NCI-H2227 (cell line): ENCODE measurements around the gene FKTN.

ENCODE experiments used
- DNase-seq: peaks from one replicate; lab custom pipeline; 2025; ENCODE audit not compliant: unreplicated experiment; lab: John Stamatoyannopoulos, UW

FKTN gene

GRCh38 chr9:105632807-105633206 is 74.9 kb downstream of the FKTN start:
- no peak for DNase-seq

GRCh38 chr9:105633411-105633810 is 75.5 kb downstream of the FKTN start:
- no peak for DNase-seq

GRCh38 chr9:105636331-105636730 is 78.4 kb downstream of the FKTN start:
- no peak for DNase-seq

GRCh38 chr9:105637787-105638395 is 80.0 kb downstream of the FKTN start:
- no peak for DNase-seq

GRCh38 chr9:105639936-105640335 is 82.0 kb downstream of the FKTN start:
- no peak for DNase-seq

GRCh38 chr9:105643795-105644194 is 85.9 kb downstream of the FKTN start:
- no peak for DNase-seq

GRCh38 chr9:105646879-105647594 is 89.1 kb downstream of the FKTN start:
- no peak for DNase-seq

- DNase-seq = no peak
These were observed 89.8 kb downstream of the FKTN start for GRCh38 chr9:105647595-105648349.

- no peak for DNase-seq
These were observed 93.9 kb downstream of the FKTN start for GRCh38 chr9:105651806-105652205.

- peak; percentile 39 for DNase-seq
These were observed 98.4 kb downstream of the FKTN start for GRCh38 chr9:105656131-105656921.

- DNase-seq = no peak
These were observed 100.4 kb downstream of the FKTN start for GRCh38 chr9:105658351-105658750.

- no peak for DNase-seq
These were observed 103.1 kb downstream of the FKTN start for GRCh38 chr9:105661011-105661410.

GRCh38 chr9:105662184-105663104 is 104.5 kb downstream of the FKTN start, which contains the start of gene TAL2:
TSS of gene TAL2 (plus strand) at chr9:105662457. CDS start at chr9:105662497, 40 bp downstream.
- no peak for DNase-seq

GRCh38 chr9:105663914-105664313 is 106.0 kb downstream of the FKTN start:
- DNase-seq = no peak

- DNase-seq = no peak
These were observed 109.9 kb downstream of the FKTN start for GRCh38 chr9:105667867-105668266.

GRCh38 chr9:105670315-105670714 is 112.4 kb downstream of the FKTN start:
- DNase-seq = no peak

- DNase-seq = no peak
These were observed 112.8 kb downstream of the FKTN start for GRCh38 chr9:105670775-105671174.

- DNase-seq = no peak
These were observed 114.8 kb downstream of the FKTN start for GRCh38 chr9:105672711-105673234.

GRCh38 chr9:105673850-105674387 is 116.0 kb downstream of the FKTN start:
- DNase-seq = no peak
